SK-N-SH (cell line): ENCODE measurements around the gene SDC3. TPM values are rescaled to one million over a fixed set of nuclear protein-coding genes. Genes with fewer than 3 reads are reported as not detected.

Experiments
- CTCF ChIA-PET: fragments of 300-600, 350-600 bp; formaldehyde crosslinking; extraction: SDS; loops from one replicate; lab custom pipeline; 2021; lab: Yijun Ruan, JAX
- POLR2A ChIA-PET: fragments of 350-600 bp; sonication (Branson Sonifier 250); formaldehyde crosslinking; extraction: SDS; loops from one replicate; lab custom pipeline; 2020; ENCODE audit warnings: antibody characterized with exemption, inconsistent platforms; lab: Yijun Ruan, JAX
- DNase-seq: peaks from one replicate; pipeline ENCODE4 v3.0.0; 2012
- H2AFZ ChIP-seq: fragments of 200-600 bp; sonication (generic); 2 replicates; pipeline ENCODE4 v1.8.1; 2016; ENCODE audit warnings: antibody characterized with exemption, mild to moderate bottlenecking, low read depth
- H3F3A ChIP-seq: fragments of 200-600 bp; sonication (generic); replicated peaks from 2 replicates; pipeline ENCODE3; 2016; ENCODE audit warnings: antibody characterized with exemption, mild to moderate bottlenecking; ENCODE audit not compliant: insufficient read depth
- H3K27ac ChIP-seq, 2 experiments: fragments of 200-500 bp in 1 of 2; fragments of 200-600 bp in 1 of 2; sonication (Bioruptor generic) in 1 of 2; sonication (generic), shearing (Covaris generic) in 1 of 2; 2 replicates each; pipeline versions ENCODE4 v1.5.1 to v1.6.1; 2014 to 2016; ENCODE audit warnings: low read depth in 2 of 2, inconsistent platforms in 1 of 2, low read length in 1 of 2, mild to moderate bottlenecking in 1 of 2, mixed read lengths in 1 of 2
- H3K27me3 ChIP-seq: fragments of 200-600 bp; sonication (generic), shearing (Covaris generic); 2 replicates; pipeline ENCODE4 v1.6.1; 2016; ENCODE audit warnings: mixed run types; ENCODE audit not compliant: insufficient read depth
- H3K36me3 ChIP-seq, 2 experiments: fragments of 200-500 bp in 1 of 2; fragments of 200-600 bp in 1 of 2; sonication (Bioruptor generic) in 1 of 2; sonication (generic) in 1 of 2; replicated peaks in 1 of 2; 2 replicates each; pipeline versions ENCODE3 to v1.5.1; 2014 to 2016; ENCODE audit warnings: low read length in 1 of 2, mild to moderate bottlenecking in 1 of 2; ENCODE audit not compliant: insufficient read depth in 2 of 2, control insufficient read depth in 1 of 2
- H3K4me1 ChIP-seq, 2 experiments: fragments of 200-500 bp in 1 of 2; fragments of 200-600 bp in 1 of 2; sonication (Bioruptor generic) in 1 of 2; sonication (generic), shearing (Covaris generic) in 1 of 2; 2 replicates each; pipeline versions ENCODE4 v1.5.1 to v1.6.1; 2014 to 2016; ENCODE audit warnings: low read depth in 1 of 2, low read length in 1 of 2, mixed run types in 1 of 2; ENCODE audit not compliant: insufficient read depth in 2 of 2, control insufficient read depth in 1 of 2
- H3K4me2 ChIP-seq: fragments of 200-600 bp; sonication (generic), shearing (Covaris generic); 2 replicates; pipeline ENCODE4 v1.6.1; 2017; ENCODE audit warnings: mixed run types
- H3K4me3 ChIP-seq, 2 experiments: fragments of 200-500 bp in 1 of 2; fragments of 200-600 bp in 1 of 2; sonication (Bioruptor generic) in 1 of 2; sonication (generic), shearing (Covaris generic) in 1 of 2; 2 replicates each; pipeline versions ENCODE4 v1.5.1 to v1.8.1; 2014 to 2016; ENCODE audit warnings: low read depth in 2 of 2, inconsistent platforms in 1 of 2, low read length in 1 of 2, mild to moderate bottlenecking in 1 of 2, mixed read lengths in 1 of 2, moderate library complexity in 1 of 2
- H3K79me2 ChIP-seq: fragments of 200-600 bp; sonication (generic); 2 replicates; pipeline ENCODE4 v1.8.1; 2017; ENCODE audit warnings: mild to moderate bottlenecking; ENCODE audit not compliant: insufficient read depth
- H3K9ac ChIP-seq: fragments of 200-600 bp; sonication (generic); 2 replicates; pipeline ENCODE4 v1.6.1; 2017; ENCODE audit warnings: mixed run types
- H3K9me2 ChIP-seq: fragments of 200-600 bp; sonication (generic); 2 replicates; pipeline ENCODE4 v1.6.1; 2017; ENCODE audit warnings: mixed run types
- H3K9me3 ChIP-seq: fragments of 200-600 bp; sonication (generic); 2 replicates; pipeline ENCODE4 v1.6.1; 2017; ENCODE audit warnings: mixed run types, mild to moderate bottlenecking, moderate library complexity
- H4K20me1 ChIP-seq: fragments of 200-600 bp; sonication (generic); 2 replicates; pipeline ENCODE4 v1.6.1; 2017; ENCODE audit warnings: mild to moderate bottlenecking, mixed run types; ENCODE audit not compliant: insufficient read depth
- CHD2 ChIP-seq: fragments of 150-350 bp; IDR thresholded peaks from 2 replicates; pipeline ENCODE4 v1.6.1; 2018; ENCODE audit warnings: low read length; ENCODE audit not compliant: partially characterized antibody
- EP300 ChIP-seq, 2 experiments: IDR thresholded peaks; 2 replicates each; pipeline versions ENCODE4 v1.4.0 to v1.6.1; 2012; ENCODE audit warnings: borderline replicate concordance in 1 of 2, low read depth in 1 of 2, low read length in 1 of 2
- FOXJ3 ChIP-seq: sonication (generic); formaldehyde crosslinking; IDR thresholded peaks from 2 replicates; pipeline ENCODE4 v1.5.1; 2020; ENCODE audit warnings: mild to moderate bottlenecking, missing genetic modification reagents
- FOXM1 ChIP-seq: IDR thresholded peaks from 2 replicates; pipeline ENCODE4 v1.4.0; 2012; ENCODE audit warnings: low read depth, mild to moderate bottlenecking
- NFIC ChIP-seq: IDR thresholded peaks from 2 replicates; pipeline ENCODE4 v1.4.0; 2012; ENCODE audit warnings: borderline replicate concordance
- NRF1 ChIP-seq: IDR thresholded peaks from 2 replicates; pipeline ENCODE4 v1.6.1; 2012; ENCODE audit warnings: low read depth, mild to moderate bottlenecking, low read length
- POLR2AphosphoS5 ChIP-seq: IDR thresholded peaks from 2 replicates; pipeline ENCODE4 v1.6.1; 2012; ENCODE audit warnings: low read depth, low read length
- RXRA ChIP-seq: IDR thresholded peaks from 2 replicates; pipeline ENCODE4 v1.4.0; 2012; ENCODE audit warnings: low read depth, mild to moderate bottlenecking, borderline replicate concordance
- SMC3 ChIP-seq: IDR thresholded peaks from 2 replicates; pipeline ENCODE4 v1.6.1; 2012; ENCODE audit warnings: low read depth, low read length, improper control_type of control experiment
- TAF1 ChIP-seq: IDR thresholded peaks from 2 replicates; pipeline ENCODE4 v1.6.1; 2012; ENCODE audit warnings: low read depth, mild to moderate bottlenecking, low read length, moderate library complexity, borderline replicate concordance
- TCF12 ChIP-seq: IDR thresholded peaks from 2 replicates; pipeline ENCODE4 v1.4.0; 2012
- TEAD4 ChIP-seq: IDR thresholded peaks from 2 replicates; pipeline ENCODE4 v1.4.0; 2012; ENCODE audit warnings: mild to moderate bottlenecking, borderline replicate concordance; ENCODE audit not compliant: insufficient read depth
- YY1 ChIP-seq: IDR thresholded peaks from 2 replicates; pipeline ENCODE4 v1.4.0; 2012; ENCODE audit warnings: low read depth, mild to moderate bottlenecking
- WGBS: methylation state at CpG from one replicate; pipeline ENCODE4 v1.1.6; 2017; ENCODE audit warnings: low lambda C conversion rate; 5-methylcytosine and 5-hydroxymethylcytosine counted together
- polyA plus RNA-seq, 3 experiments: library from polyadenylated mRNA; depleted of rRNA; stranded (reverse); fragments of >200 nt; gene quantifications; 2 replicates each; pipeline ENCODE4 v1.2.3, GENCODE V29; 2012
- TF ChIP-seq, protein P1 (sequence below): fragments of 200-600 bp; sonication (generic); IDR thresholded peaks from 2 replicates; pipeline ENCODE4 v1.6.1; 2017; ENCODE audit warnings: antibody characterized with exemption, mild to moderate bottlenecking, moderate library complexity
- TF ChIP-seq, protein P2 (sequence below): IDR thresholded peaks from 2 replicates; pipeline ENCODE4 v1.4.0; 2012; ENCODE audit warnings: low read depth, borderline replicate concordance
- TF ChIP-seq, protein P3 (sequence below): IDR thresholded peaks from 2 replicates; pipeline ENCODE4; 2012
- TF ChIP-seq, protein P4 (sequence below): IDR thresholded peaks from 2 replicates; pipeline ENCODE4 v1.6.1; 2012; ENCODE audit warnings: mild to moderate bottlenecking, low read depth, low read length, moderate library complexity
- TF ChIP-seq, protein P5 (sequence below): IDR thresholded peaks from 2 replicates; pipeline ENCODE4 v1.4.0; 2012; ENCODE audit warnings: low read depth

Gene SDC3
- polyA plus RNA-seq, 1 of the 3 experiments (the other 2 are of a cell fraction): 18.8 TPM

DNA sequence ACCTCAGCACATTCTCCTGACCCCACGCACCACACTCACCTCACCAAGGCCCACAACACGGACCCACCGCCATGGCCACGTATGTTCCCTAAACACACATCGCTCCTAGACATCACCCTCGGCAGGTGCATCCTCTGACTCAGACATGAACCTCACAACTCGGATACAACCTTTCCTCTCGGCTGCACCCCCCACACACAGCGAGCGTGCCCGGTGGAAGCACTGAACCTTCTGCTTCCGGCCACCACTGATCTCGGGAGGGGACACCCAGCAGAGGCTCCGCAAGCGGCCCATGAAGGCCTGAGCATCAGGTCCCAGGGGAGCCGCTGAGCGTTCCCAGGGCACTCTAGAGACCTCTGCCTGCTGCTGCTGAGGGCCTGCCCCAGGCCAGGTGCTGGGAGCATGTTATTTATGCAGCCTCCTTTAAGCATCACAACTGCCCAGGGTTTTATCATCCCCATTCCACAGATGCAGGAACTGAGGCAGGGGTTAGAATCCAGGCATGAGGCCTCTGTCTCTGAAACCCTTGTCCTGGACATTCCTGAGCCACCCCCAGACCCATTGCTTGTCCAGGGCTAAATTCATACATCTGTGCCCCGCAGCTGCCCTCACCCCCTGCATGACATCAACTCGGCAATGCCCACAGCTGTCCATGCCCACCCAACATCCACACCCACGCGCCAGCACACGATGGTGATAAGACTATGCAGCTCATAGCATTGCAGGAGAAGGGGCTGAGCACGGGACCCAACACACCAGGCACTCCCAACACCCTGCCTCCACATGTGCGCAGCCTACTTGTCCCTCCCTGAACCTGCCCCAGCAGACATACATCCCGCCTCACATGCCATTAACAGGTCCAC lies 27.0 kb downstream of the SDC3 start:
- Histone ChIP-seq H3K9me2 (no peaks in the 10 kb centered on the region), H3K36me3 (no peaks in the 10 kb centered on the region), H3K9ac (no peak overlapping the region), H3K4me2 (no peak overlapping the region), H3K27ac (no peak overlapping the region), H3K9me3 (no peaks in the 10 kb centered on the region), H3K4me3 (no peak overlapping the region), H3K4me1 (peaks cover 8 to 16% of the 10 kb centered on the region in 2 experiments; a peak in 2 of 4 replicates), H4K20me1 (peaks cover 57% of the 10 kb centered on the region), H2AFZ (no peak overlapping the region), H3K79me2 (peaks cover 20% of the 10 kb centered on the region), H3K27me3 (no peaks in the 10 kb centered on the region), H3F3A (no peaks in the 10 kb centered on the region)
- 92% methylated on average over 24 of the region's 25 CpGs for WGBS
- CTCF ChIA-PET: interaction anchor here (1.0 to 3.1 kb wide), 3 partner anchors 30 to 99 kb away, joined by 3 to 15 read pairs (median 5); no protein-coding TSS in a partner anchor
- DNase-seq: no peak
- POLR2A ChIA-PET: no interaction called here
- TF ChIP-seq, protein P1, sequence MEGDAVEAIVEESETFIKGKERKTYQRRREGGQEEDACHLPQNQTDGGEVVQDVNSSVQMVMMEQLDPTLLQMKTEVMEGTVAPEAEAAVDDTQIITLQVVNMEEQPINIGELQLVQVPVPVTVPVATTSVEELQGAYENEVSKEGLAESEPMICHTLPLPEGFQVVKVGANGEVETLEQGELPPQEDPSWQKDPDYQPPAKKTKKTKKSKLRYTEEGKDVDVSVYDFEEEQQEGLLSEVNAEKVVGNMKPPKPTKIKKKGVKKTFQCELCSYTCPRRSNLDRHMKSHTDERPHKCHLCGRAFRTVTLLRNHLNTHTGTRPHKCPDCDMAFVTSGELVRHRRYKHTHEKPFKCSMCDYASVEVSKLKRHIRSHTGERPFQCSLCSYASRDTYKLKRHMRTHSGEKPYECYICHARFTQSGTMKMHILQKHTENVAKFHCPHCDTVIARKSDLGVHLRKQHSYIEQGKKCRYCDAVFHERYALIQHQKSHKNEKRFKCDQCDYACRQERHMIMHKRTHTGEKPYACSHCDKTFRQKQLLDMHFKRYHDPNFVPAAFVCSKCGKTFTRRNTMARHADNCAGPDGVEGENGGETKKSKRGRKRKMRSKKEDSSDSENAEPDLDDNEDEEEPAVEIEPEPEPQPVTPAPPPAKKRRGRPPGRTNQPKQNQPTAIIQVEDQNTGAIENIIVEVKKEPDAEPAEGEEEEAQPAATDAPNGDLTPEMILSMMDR: no peak
- TF ChIP-seq, protein P2, sequence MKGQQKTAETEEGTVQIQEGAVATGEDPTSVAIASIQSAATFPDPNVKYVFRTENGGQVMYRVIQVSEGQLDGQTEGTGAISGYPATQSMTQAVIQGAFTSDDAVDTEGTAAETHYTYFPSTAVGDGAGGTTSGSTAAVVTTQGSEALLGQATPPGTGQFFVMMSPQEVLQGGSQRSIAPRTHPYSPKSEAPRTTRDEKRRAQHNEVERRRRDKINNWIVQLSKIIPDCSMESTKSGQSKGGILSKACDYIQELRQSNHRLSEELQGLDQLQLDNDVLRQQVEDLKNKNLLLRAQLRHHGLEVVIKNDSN: no peak
- TF ChIP-seq TCF12: no peak
- TF ChIP-seq POLR2AphosphoS5: no peak
- no peak for TF ChIP-seq NRF1
- TF ChIP-seq, protein P3, sequence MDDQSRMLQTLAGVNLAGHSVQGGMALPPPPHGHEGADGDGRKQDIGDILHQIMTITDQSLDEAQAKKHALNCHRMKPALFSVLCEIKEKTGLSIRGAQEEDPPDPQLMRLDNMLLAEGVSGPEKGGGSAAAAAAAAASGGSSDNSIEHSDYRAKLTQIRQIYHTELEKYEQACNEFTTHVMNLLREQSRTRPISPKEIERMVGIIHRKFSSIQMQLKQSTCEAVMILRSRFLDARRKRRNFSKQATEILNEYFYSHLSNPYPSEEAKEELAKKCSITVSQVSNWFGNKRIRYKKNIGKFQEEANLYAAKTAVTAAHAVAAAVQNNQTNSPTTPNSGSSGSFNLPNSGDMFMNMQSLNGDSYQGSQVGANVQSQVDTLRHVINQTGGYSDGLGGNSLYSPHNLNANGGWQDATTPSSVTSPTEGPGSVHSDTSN: no peak
- TF ChIP-seq TAF1: no peak
- TF ChIP-seq, protein P4, sequence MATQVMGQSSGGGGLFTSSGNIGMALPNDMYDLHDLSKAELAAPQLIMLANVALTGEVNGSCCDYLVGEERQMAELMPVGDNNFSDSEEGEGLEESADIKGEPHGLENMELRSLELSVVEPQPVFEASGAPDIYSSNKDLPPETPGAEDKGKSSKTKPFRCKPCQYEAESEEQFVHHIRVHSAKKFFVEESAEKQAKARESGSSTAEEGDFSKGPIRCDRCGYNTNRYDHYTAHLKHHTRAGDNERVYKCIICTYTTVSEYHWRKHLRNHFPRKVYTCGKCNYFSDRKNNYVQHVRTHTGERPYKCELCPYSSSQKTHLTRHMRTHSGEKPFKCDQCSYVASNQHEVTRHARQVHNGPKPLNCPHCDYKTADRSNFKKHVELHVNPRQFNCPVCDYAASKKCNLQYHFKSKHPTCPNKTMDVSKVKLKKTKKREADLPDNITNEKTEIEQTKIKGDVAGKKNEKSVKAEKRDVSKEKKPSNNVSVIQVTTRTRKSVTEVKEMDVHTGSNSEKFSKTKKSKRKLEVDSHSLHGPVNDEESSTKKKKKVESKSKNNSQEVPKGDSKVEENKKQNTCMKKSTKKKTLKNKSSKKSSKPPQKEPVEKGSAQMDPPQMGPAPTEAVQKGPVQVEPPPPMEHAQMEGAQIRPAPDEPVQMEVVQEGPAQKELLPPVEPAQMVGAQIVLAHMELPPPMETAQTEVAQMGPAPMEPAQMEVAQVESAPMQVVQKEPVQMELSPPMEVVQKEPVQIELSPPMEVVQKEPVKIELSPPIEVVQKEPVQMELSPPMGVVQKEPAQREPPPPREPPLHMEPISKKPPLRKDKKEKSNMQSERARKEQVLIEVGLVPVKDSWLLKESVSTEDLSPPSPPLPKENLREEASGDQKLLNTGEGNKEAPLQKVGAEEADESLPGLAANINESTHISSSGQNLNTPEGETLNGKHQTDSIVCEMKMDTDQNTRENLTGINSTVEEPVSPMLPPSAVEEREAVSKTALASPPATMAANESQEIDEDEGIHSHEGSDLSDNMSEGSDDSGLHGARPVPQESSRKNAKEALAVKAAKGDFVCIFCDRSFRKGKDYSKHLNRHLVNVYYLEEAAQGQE: no peak
- no peak for TF ChIP-seq EP300 (IDR thresholded peaks at IDR 0.05; ENCODE audit: borderline replicate concordance in 1 of 2, low read depth in 1 of 2, low read length in 1 of 2)
- no peak for TF ChIP-seq YY1
- TF ChIP-seq FOXM1: no peak
- TF ChIP-seq FOXJ3 (CRISPR knock-in tag): no peak
- TF ChIP-seq CHD2: no peak
- no peak for TF ChIP-seq NFIC
- TF ChIP-seq, protein P5, sequence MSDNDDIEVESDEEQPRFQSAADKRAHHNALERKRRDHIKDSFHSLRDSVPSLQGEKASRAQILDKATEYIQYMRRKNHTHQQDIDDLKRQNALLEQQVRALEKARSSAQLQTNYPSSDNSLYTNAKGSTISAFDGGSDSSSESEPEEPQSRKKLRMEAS: no peak
- TF ChIP-seq SMC3: no peak
- TF ChIP-seq RXRA: no peak
- no peak for TF ChIP-seq TEAD4
